SW 1271 (cell line): ENCODE results near the gene DNAJB4.
"Not testable (repeated sequence)": the region's sequence is repeated elsewhere in the genome, so short reads cannot be mapped to it uniquely, and the experiment has no call there.

Experiments
- DNase-seq, 2 experiments: peaks; one replicate each; lab custom pipeline; 2025; lab: John Stamatoyannopoulos, UW

DNAJB4 gene

DNA sequence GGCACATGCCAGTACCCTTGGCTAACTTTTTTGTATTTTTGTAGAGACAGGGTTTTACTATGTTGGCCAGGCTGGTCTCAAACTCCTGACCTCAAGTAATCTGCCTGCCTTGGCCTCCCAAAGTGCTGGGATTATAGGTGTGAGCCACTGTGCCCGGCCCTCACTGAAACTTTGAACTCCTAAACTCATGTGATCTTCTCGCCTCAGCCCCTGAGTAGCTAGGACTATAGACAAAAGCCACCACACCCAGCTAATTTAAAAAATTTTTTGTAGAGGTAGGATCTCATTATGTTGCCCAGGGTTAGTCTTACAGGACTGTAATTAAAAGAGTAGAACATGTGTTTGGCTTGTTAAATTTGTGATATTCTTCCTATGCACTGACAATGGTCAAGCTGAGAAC lies 60.1 kb downstream of the DNAJB4 start:
- DNase-seq = not testable (repeated sequence)
